Stimulated activated CD8-positive, alpha-beta memory T cell treated with anti-CD3 and anti-CD28 coated beads, Interleukin-12 subunit alpha, Interleukin-12 subunit beta, amount 100 ng/mL, for 1 hour (primary cell): ENCODE results near the gene CYP4Z1.
"Not testable (repeated sequence)": the region's sequence is repeated elsewhere in the genome, so short reads cannot be mapped to it uniquely, and the experiment has no call there.

ENCODE experiments used
- DNase-seq: peaks from one replicate; pipeline ENCODE4 v3.0.0-alpha.2; 2020; ENCODE audit warnings: low read depth

The CYP4Z1 gene

GRCh38 chr1:47067097-47067594, at the start of gene CYP4Z1:
CYP4Z1 (plus strand) TSS chr1:47067231; CDS start chr1:47067491, 260 bp downstream.
- no peak for DNase-seq

DNA sequence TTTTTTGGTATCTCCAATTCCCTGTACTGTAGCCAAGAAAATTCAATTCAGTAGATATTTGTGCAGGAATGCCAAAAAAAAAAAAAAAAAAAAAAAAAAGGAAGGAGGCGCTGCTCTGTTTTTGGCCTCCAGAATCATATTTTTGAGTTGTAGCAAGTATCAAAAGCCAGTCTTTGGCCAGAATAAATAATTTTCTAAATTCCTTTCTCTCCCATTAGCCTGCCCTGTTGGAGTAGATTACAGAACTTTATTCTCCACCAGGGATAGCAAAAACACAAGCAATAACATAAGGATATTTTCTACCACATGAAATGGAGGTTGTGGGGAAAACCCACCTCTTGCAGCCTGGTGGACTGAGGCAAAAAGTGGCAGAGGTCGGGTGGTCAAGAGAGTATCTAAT, 46.0 kb upstream of the CYP4Z1 start:
- no peak for DNase-seq

- DNase-seq, result no peak
These were observed 43.5 kb upstream of the CYP4Z1 start, which contains the start of gene CYP4X1 for GRCh38 chr1:47023268-47024140. CYP4X1 (plus strand) TSS chr1:47023669; CDS start chr1:47023818, 149 bp downstream.

DNA sequence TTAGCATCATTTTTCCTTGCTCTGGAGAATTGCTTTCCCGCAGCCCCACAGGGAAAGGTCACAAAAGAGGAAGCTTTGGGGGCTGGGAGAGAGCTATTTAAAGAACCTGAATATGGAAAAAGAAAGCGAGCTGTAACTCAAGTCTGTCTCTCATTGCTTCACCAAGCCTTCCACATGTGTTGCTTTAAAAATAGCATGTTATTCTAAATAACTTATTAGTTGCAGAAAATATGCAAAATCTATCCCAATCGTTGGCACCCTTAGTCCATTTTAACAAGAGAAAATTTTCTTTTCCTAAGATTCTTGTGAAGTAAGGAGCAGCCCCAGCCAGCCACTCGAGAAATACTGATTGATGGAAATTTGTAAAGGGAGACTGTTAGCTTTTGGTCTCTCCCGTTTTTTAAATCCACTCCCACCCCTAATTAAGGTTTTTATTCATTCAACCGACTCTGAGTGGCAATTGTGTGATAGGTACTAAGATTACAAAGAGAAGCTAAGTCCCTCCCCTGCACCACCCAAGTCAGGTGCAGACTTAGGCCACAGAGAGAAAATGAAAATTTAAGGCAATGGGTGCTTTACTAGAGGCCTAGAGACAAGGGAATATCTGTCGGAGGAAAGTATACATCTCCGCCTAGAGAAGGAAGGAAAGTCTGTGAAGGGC, 42.8 kb upstream of the CYP4Z1 start:
- no peak for DNase-seq

- no peak for DNase-seq
These were observed 36.7 kb upstream of the CYP4Z1 start for GRCh38 chr1:47030170-47030805.

GRCh38 chr1:47031059-47031458, 36.0 kb upstream of the CYP4Z1 start:
- DNase-seq, result no peak

DNA sequence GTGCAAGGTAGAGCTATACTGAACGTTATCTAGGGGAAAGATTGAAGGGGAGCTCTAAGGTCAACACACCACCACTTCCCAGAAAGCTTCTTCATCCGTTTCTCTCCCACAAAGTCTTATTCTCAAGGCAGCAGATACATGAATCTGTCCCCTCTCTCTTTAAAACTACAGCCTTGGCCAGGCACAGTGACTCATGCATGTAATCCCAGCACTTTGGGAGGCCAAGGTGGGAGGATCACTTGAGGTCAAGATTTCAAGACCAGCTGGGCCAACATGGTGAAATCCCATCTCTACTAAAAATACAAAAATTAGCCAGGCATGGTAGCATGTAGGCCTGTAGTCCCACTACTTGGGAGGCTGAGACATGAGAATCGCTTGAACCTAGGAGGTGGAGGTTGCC, 35.4 kb upstream of the CYP4Z1 start:
- DNase-seq, result no peak

GRCh38 chr1:47036764-47037163, 30.3 kb upstream of the CYP4Z1 start:
- no peak for DNase-seq

DNA sequence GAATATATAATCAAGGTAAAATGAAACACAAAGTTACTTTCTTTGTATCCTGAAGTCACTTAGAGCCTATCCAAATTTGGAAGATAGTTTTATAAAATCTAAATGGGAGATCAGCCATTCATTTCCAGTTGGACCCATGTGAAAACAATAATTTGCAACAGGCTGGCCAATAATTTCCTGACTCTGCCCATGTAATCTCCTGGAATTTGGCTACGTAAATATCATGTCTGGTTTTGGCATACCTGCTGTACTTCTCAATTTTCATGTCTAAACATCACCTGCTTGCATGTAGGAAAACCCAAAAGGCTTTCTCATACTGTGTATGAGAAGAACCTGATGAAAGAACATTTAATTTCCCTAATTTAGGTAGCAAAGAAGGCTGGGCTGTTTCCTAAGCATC, 7.7 kb upstream of the CYP4Z1 start:
- no peak for DNase-seq

DNA sequence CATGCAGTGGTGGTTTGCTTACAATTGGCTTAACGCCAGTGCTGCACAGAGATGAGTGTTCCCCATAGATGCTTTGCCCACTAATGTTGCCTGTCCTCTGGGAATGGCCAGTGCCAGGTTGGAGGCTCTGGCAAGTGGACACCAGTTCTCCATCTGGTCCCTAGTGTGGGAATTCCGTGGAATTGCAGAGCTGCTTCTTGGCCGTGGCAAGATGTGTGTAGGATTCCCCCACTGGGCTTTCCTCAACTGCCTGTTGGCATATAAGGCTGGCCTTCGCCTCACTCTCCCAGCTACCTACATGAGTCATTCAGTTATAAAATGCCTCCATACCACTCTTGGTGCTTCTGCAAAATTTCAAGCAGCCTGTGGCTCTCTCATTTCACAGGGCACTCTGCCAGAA, 2.0 kb downstream of the CYP4Z1 start:
- DNase-seq, result not testable (repeated sequence)

GRCh38 chr1:47069509-47069908, 2.5 kb downstream of the CYP4Z1 start:
- not testable (repeated sequence) for DNase-seq

- not testable (repeated sequence) for DNase-seq
These were observed 22.3 kb downstream of the CYP4Z1 start for GRCh38 chr1:47089356-47089755.

DNA sequence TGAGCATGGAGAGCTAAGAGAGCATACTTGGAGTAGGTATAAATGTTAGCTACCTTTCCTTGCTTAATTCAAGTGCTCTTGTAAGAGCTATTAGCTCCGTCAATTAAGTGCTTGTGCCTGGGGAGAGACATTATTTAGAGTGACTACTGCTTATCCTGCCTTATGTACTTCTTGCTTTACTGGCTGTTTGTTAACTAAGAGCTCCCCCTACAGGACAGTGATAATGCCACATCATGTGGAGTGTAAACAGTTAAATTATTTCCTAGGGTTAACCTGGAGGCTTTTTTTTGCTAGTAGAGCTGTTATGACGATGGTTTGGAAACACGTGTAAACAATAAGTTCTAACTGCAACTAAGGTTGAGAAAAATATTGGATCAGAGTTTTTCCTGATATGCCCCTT, 24.4 kb downstream of the CYP4Z1 start:
- DNase-seq, result not testable (repeated sequence)

DNA sequence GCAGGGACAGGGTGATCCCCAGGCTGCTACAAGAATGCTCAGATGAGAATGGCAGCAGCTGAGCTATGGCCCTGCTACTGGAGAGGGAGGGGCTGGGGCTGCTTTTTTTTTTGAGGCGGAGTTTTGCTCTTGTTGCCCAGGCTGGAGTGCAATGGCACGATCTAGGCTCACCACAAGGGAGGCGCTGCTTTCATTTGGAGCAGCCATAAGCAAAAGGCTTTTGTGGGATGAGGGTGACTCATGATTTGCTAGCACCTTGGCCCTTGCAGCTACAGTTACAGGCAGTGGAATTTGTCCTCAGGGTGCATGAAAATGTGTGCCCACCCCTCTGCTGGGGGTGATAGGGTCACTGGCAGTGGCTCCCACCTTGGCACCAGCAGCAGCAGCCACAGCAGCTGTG, 37.8 kb downstream of the CYP4Z1 start:
- no peak for DNase-seq

GRCh38 chr1:47106792-47107191, 39.8 kb downstream of the CYP4Z1 start:
- no peak for DNase-seq

DNA sequence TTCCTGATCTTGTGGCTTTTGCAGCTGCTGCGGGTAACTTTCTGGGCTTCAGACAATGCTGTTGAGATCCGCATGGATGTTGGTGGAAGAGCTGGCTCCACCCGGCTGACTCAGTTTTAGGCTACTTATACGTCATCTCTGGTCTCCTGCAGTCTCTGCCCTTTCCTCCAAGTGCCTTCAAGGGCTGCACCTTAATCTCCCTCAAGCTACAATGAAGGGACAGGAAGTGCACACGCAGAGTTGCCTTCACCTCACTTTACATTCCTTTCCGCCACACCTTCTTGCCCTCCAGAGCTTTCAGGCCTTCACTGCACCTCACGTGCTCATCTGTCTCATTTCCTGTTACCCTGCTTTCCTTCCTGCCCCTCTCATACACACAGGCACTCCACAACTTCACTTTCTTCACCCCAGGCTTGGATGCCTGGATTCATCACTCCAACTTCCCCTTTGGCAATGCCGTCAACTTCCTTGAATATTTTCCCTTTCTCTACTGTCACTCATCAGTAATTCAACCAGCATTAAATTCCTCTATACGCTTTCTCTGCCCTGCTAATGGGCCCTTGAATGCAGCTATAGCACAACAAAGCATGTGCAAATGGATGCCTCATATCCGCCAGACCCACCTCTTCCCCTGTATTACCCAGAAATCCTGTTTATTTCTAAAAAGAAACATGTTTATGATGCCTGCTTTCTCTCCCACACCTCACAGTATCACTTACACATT, 41.0 kb downstream of the CYP4Z1 start:
- not testable (repeated sequence) for DNase-seq

GRCh38 chr1:47109482-47109881, 42.5 kb downstream of the CYP4Z1 start:
- not testable (repeated sequence) for DNase-seq

GRCh38 chr1:47113178-47113577, 46.1 kb downstream of the CYP4Z1 start:
- DNase-seq, result no peak

DNA sequence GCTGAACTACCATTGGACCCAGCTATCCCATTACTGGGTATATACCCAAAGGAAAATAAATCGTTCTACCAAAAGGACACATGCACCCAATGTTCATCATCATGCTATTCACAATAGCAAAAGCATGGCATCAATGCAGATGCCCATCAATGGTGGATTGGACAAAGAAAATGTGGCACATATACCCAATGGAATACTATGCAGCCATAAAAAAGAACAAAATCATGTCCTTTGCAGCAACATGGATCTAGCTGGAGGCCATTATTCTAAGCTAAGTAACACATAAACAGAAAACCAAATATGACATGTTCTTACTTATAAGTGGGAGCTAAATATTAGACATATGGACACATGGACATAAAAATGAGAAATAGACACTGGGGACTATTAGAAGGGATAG, 54.0 kb downstream of the CYP4Z1 start:
- not testable (repeated sequence) for DNase-seq

GRCh38 chr1:47124834-47125233, 57.8 kb downstream of the CYP4Z1 start:
- not testable (repeated sequence) for DNase-seq

DNA sequence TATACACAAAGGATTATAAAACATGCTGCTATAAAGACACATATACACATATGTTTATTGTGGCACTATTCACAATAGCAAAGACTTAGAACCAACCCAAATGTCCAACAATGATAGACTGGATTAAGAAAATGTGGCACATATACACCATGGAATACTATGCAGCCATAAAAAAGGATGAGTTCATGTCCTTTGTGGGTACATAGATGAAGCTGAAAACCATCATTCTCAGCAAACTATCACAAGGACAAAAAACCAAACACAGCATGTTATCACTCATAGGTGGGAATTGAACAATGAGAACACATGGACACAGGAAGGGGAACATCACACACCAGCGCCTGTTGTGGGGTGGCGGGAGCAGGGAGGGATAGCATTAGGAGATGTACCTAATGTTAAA, 60.0 kb downstream of the CYP4Z1 start:
- DNase-seq, result not testable (repeated sequence)

GRCh38 chr1:47128221-47128620, 61.2 kb downstream of the CYP4Z1 start:
- no peak for DNase-seq
